ENCODE measurements around the gene KIF26B.

- no peak for TF ChIP-seq CTCF (IDR thresholded peaks at IDR 0.05)
- no peak for TF ChIP-seq POLR2AphosphoS5 (IDR thresholded peaks at IDR 0.05; ENCODE audit: insufficient read depth in 1 of 2, low read depth in 1 of 2)
- no peak for TF ChIP-seq POLR2A (IDR thresholded peaks at IDR 0.05)
These were observed 429.0 kb downstream of the KIF26B start for GRCh38 chr1:245583575-245584330.
